GM15510 (cell line): ENCODE data around the gene TDP2.

Experiments used
- POLR2A ChIP-seq: IDR thresholded peaks from 3 replicates; pipeline ENCODE4 v1.6.1; 2011; ENCODE audit warnings: borderline replicate concordance; ENCODE audit not compliant: insufficient read length; ENCODE audit errors: extremely low read depth

TDP2 gene

GRCh38 chr6:24666641-24667377, at the start of gene TDP2, which contains the start of gene ACOT13:
TDP2 (minus strand) TSS chr6:24666899; CDS start chr6:24666862, 37 bp downstream.
ACOT13 (plus strand) TSS chr6:24667077; CDS start chr6:24667264, 187 bp downstream.
- peak; percentile 78 for TF ChIP-seq POLR2A

- TF ChIP-seq POLR2A = no peak
These were observed 44.0 kb upstream of the TDP2 start for GRCh38 chr6:24710519-24711303.

- no peak for TF ChIP-seq POLR2A
These were observed 42.5 kb upstream of the TDP2 start for GRCh38 chr6:24709014-24709711.

- TF ChIP-seq POLR2A = no peak
These were observed 41.9 kb upstream of the TDP2 start for GRCh38 chr6:24708612-24709011.

GRCh38 chr6:24704468-24704867, 37.8 kb upstream of the TDP2 start:
- TF ChIP-seq POLR2A = no peak

- TF ChIP-seq POLR2A = no peak
These were observed 36.1 kb upstream of the TDP2 start for GRCh38 chr6:24702720-24703282.

- TF ChIP-seq POLR2A = no peak
These were observed 33.0 kb upstream of the TDP2 start for GRCh38 chr6:24699521-24700359.

- no peak for TF ChIP-seq POLR2A
These were observed 29.4 kb upstream of the TDP2 start for GRCh38 chr6:24696097-24696496.

- no peak for TF ChIP-seq POLR2A
These were observed 27.5 kb upstream of the TDP2 start for GRCh38 chr6:24694198-24694597.

- TF ChIP-seq POLR2A = no peak
These were observed 26.3 kb upstream of the TDP2 start for GRCh38 chr6:24692848-24693592.

GRCh38 chr6:24692415-24692814, 25.7 kb upstream of the TDP2 start:
- TF ChIP-seq POLR2A = no peak

- TF ChIP-seq POLR2A = no peak
These were observed 25.3 kb upstream of the TDP2 start for GRCh38 chr6:24692003-24692402.

GRCh38 chr6:24691550-24691949, 24.9 kb upstream of the TDP2 start:
- TF ChIP-seq POLR2A = no peak

- no peak for TF ChIP-seq POLR2A
These were observed 23.9 kb upstream of the TDP2 start for GRCh38 chr6:24690593-24690992.

GRCh38 chr6:24689964-24690363, 23.3 kb upstream of the TDP2 start:
- no peak for TF ChIP-seq POLR2A
